ENCODE measurements around the gene CDON.

CDON gene

DNA sequence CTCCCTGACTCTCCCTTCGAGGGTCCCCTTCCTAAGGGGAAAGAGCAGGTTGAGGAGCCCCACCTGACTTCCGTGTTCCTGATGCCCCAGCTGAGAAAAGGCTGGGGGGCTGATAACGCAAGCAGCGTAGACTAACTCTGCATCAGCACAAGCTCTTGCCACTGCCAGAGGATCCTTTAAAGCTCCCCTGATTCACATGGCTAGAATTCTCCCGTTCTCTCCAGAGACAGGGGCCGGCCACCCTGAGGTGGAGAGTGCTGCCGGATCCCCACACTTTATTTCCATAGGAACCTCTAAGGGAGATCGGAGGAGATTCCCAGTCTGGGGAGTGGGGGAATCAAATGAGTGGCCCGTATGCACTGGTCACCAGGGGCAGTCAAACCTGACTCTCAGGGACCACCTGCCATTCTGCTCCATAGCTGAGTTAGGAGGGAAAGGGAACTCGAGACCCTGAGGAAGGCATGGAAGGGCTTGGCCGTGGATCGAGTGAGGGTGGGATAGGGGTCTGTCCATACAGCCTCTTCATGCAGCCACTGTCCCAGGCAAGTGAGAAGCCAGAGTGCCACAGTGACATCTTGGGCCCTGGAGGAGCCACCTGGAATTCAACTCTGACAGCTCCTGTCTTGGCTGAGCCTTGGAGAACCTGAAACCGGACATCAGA lies 118.2 kb downstream of the CDON start:
- no peak for DNase-seq (ENCODE audit: low spot score)

DNA sequence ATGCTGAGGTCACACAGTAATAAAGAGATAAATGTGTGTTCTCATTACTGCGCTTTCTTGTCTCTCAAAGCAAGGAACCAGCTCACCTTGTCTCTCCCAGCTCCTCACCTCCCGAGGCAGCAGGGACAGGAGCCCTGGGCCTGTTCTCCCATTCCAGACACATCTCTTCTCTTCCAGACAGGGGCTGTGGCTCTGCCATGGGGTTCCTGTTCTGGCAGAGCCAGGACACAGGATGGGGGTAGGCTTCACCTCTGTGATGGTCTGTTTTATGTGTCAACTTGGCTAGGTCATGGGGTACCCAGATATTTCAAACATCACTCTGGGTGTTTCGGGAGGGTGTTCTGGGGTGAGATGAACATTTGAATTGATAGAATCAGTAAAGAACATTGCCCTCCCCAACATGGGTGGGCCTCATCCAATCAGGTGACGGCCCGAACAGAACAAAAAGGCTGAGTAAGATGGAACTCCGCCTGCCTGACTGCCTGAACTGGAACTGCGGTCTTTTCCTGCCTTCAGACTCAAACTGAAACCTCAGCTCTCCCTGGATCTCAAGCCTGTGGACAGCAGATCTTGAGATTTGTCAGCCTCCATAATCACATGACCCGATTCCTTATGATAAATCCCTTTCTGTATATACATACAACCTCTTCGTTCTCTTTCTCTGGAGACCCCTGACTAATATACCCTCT lies 118.9 kb downstream of the CDON start:
- no peak for DNase-seq (ENCODE audit: low spot score)

DNA sequence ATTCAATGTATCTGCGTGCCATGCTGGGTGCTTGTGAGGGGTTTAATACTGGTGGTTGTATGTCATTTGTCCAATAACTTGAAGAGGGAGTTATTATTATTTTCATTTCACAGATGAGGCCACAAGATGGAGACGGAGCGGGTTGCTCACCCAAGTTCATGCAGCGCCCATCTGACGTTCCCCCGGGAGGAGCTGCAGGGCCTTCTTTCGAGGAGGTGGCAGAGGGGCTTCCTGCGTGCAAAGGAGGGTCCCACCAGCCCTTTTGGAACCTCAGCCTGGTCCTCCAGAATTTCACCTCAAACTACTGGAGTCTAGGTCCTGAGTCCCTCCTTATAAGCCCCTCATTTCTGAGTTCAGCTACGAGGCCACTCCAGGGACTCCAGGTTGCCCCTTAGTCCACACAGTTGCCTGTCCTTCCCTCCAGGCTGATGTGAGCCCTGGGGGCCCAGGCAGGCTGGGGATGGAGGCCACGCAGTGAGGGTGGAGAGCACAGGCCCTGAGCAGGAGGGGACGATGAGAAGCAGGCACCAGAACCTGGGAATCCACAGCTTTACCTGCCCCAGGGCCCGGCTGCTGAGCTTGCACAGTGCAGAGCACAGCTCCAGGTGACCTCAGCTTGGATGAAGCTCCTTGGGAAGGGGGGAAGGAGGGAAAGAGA lies 119.8 kb downstream of the CDON start:
- DNase-seq (ENCODE audit: low spot score): no peak

DNA sequence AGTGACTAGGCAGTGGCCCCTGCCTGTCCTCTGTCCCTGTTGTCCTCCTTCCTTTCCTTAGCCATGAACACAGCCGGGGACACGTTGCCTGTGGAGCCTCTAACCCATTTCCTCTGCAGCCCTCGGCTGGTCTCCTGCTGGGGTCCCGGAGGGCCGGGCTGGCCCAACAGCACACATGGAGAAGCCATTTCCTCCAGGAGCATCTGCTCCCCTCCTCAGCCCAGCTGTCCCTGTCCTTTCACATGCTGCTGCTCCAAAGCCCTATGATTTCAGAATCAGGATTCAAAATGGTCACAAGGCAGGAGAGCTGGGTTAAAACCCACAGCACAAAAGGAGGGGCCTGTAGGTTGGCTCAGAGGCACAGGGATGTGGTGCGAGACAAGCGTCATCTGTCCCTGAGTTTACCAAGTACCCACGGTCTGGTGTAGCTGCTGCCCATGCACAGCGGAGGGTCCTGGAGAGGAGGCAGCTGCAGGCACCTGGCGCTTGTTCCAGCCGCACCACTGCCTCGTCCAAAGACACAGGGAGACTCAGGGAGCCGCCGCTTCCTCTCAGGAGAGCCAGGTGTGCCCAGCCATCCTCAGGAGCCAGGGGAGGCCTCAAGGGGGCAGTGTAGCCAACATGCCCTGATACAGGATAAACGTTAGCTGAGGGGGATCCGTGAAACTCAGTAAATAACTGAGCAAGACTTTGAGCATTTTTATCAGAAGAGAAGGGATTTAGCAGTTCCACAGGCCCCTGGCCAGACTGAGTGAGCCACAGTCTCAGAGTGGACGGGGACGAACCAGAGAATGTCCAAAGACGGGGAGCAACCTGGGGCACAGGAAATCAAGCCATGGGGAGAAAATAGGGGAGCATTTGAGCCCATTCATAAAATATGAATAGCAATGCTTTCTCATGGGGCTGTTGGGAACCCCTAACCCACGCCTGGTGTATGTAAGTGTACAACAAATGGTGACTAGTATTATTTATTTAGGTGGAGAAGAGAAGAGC lies 120.8 kb downstream of the CDON start:
- DNase-seq (ENCODE audit: low spot score): peak; percentile 62

DNA sequence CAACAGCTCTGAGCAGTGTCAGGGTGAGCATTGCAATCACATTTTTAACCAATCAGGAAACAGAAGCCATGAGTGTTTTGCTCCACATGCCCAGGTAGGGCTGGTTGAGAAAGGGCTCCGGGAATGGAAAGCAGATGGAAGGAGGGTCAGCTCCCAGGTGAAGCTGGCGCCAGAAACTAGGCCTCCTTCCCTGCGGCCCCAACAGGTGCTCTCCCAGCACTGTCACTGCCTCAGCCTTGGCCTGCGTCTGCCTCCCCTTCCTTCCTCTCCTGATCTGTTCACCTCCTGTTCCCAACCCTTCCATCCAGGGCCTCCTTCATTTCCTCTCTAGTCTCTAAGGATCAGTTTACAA lies 121.4 kb downstream of the CDON start:
- DNase-seq (ENCODE audit: low spot score): no peak

DNA sequence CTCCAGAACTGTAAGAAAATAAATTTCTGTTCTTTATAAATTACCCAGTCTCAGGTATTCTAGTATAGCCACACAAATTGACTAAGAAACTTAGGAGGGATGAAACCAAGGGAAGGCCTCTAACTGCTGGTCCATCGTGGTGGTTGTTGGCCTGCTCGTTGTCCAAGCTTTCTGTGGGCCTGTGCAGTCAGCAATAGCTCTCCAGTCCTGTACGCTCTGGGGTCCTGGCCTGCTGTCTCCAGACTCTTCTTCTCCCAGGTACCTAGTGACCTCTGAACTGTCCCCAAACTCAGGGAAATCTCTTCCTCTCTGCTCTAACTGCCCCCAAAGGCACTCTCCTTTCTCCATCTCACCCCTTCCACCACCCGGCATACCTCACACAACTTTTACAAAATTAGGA lies 122.5 kb downstream of the CDON start:
- no peak for DNase-seq (ENCODE audit: low spot score)

DNA sequence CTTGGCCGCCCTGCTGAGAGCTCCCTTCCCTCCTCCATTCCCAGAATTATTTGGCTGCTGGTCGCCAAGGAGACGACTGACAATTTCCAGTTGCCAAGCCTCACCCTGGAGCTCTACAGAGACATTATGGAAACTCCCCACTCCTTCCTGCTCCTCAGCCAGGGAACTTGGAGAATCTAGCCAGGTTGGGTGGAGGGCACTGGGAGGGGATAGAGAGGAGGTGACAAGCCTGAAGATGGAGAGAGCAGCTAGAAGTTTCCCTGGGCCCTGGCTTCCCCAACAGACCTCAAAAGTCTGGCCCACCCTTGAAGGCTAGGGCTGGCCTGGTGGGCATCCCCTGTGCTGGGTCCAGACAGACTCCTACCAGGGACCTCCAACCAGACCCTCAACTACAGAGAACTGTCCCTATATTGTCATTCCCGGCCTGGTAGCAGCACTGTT lies 123.6 kb downstream of the CDON start:
- DNase-seq (ENCODE audit: low spot score): no peak

DNA sequence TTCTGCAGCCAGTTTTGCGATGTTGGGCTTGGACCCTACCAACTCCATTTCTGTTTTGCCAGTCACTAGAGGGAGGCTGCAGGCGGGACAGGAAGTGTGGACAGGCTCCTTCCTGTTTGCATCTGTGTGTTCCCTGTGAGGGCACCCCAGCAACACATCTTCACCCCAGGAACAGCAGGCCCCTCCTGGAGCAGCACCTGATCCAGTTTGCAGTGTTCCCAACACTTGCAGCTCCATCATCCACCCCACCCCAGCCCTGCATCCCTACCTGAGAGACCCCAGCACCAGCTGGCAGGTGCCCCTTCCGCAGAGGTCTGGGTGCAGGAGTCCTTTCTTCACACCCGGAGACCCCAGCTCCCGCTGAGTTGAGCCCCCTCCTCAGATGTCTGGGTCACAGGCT lies 124.2 kb downstream of the CDON start:
- no peak for DNase-seq (ENCODE audit: low spot score)

DNA sequence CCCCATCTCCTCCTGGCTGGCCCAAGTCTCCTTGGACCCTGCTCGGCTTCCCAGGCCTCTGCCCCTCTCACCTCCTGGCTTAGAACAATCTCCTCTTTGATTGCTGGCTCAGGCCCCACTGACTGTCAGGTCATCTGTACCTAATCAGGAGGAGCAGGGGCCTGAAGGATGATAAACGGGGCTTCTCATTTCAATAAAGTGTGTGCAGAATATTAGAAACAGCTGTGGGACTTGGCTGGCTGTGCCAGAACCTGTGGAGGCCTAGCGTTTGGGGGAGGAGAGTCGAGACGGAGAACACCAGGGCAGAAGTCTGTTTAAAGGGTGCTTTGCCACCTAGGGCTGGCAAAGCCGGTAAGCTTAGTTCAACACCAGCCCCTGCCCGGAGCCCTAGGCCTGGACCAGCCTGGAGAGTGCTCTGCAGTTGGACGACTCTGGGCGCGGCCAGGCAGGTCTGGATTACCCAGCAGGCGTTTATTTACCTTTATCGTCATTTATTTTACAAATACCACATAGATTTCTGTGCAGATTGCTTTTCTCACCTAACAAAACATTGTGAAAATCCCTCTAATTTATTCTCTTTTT lies 127.0 kb downstream of the CDON start:
- DNase-seq (ENCODE audit: low spot score): peak; percentile 27

DNA sequence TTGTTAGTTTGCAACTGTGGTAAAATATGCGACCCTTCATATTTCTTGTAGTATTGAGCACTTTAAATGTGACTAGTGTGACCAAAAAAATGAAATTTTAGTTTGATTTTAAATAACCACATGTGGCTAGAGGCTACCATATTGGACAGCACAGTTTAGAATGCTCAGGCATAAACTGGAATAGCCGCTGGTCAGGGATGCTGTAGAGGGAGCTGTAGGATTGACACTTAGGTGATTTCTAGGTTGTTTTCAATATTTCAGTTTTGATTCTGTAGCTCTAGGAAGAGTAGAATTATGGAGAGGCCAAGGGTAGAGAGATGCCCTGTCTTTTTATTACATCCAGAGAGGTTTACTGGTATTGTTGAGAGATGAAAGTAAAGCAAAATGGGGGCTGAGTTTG lies 127.6 kb downstream of the CDON start:
- no peak for DNase-seq (ENCODE audit: low spot score)

DNA sequence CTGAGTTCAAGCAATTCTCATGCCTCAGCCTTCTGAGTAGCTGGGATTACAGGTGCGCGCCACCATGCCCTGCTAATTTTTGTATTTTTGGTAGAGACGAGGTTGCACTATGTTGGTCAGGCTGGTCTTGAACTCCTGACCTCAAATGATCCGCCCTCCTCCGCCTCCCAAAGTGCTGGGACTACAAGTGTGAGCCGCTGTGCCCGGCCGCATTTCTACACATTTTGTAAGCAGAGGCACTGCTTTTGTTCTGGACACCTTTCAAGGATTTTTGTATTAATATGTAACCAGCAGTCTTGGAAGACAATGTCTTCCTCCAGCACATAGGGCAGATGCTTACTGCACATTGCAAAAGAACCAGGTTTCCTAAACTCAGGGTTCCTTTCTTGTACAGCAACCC lies 128.2 kb downstream of the CDON start:
- DNase-seq (ENCODE audit: low spot score): no peak

DNA sequence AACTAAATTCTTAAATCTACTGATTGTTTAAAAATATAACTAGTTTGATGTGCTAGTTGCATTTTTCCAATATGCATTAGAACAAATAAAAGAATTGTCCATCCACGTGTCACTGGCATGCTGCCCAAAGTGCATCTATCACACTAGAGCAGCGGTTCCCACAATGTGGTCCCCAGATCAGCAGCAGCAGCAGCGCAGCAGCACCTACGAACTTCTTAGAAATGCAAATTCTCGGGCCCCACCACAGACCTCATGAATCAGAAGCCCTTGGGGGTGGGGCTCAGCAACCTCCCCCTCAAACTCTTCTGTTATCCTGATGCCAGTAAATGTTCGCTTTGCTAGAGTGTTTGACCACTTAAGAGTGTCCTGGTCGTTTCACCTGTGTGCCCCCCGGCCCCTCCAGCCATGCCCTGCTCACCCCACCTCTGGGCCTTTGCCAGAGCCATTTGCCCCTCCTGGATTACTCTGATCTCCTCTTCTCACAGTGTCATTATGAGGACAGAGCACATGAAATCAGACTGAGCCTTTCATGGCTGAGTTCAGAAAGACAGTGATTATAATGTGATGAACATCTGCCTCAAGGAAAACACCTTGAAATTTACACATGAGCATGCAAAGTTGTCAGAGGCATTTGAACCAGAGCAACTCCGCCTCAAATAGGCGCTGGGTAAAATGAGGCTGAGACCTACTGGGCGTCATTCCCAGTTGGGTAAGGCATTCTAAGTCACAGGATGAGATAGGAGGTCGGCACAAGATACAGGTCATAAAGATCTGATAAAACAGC lies 129.4 kb downstream of the CDON start:
- no peak for DNase-seq (ENCODE audit: low spot score)

DNA sequence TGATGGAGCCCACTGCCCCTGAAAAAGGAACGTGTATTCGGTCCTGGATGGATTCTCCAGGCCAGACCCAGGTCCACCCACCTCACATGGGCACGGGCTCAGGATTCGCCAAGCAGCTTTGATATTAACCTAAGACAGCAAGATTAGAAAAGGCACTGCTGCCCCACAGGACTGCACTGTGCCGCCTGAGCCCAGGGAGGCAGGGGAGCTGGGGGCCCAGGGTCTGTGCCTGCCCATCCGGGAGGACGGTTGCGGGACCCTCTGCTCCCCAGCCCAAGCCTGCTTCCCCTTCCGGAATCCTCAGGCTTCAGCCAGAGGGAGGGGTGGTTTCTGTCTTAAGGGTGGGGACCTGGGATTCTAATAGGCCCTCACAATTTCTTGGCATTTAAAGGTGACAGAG lies 130.4 kb downstream of the CDON start:
- no peak for DNase-seq (ENCODE audit: low spot score)

DNA sequence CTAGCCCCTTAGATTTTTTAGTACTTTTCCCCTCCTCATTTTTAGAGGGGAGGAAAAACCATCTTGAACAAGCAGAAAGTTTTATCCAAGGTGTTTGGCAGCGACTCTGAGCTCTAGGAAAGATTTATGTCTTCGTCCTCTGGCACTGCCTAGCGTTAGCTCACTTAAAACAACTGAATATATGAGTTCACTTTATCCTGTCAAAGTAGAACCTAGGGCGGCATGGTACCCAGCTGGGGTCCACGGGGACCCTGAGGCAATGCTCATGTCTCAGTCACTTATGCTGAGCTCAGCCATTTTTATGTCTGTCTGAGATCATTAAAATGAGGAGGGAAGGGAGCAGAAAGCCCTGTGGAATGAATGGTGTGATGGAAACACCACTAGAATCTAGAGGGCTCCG lies 131.0 kb downstream of the CDON start:
- no peak for DNase-seq (ENCODE audit: low spot score)

DNA sequence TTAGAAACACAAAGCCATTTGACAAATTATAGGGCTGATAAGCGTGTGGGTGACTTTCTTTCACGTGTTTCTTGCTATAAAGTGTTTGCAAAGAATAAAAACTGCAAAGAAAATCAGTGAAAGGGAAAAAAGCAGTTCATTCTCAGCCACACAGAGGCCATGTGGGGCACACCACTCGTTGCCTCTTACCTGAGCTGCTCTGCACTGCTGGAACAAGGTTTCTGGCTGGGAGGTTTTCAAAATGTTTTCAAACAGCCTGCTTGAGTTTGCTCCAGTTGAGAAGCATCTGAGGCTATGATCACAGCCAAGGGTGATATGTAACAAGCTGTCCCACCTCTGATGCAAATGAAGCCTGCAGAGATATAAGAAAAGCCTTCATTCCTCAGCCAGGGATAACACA lies 131.6 kb downstream of the CDON start:
- DNase-seq (ENCODE audit: low spot score): no peak

DNA sequence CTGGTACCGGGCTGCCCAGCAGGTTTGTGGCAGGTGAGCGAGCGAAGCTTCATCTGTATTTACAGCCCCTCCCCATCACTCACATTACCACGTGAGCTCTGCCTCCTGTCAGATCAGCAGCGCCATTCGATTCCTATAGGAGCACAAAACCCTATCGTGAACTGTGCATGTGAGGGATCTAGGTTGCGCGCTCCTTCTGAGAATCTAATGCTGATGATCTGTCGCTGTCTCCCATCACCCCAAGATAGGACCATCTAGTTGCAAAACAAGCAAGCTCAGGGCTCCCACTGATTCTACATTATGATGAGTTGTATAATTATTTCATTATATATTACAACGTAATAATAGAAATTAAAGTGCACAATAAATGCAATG lies 132.6 kb downstream of the CDON start:
- no peak for DNase-seq (ENCODE audit: low spot score)

DNA sequence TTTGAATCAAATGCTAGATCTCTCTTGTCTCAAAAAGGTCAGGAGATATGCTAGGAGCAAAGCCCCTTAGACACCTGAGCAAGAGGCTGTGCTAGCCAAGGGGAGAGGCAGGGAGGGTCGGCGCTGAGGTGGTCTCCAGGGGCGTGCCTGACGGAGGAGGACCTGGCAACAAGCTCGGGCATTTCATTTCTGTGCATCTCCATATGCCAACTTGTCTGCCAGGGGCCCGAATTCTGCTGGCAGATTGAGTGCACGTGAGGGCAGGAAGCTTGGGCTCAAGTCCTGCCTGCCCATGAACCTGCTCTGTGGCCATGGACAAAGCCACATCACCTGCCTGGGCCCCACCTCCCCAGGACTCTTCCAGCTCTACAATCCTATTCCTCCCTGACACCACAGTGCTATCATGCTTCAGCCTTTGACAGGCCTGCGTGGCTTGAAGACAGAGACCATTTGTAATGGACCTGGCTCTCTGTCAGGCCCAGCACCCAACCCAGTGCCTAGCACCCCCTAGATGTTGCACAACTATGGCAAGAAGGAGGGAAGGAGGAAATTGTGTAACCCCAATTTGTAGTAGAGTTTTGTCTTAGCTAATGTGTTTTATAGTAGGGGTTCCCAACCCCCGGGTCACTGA lies 133.1 kb downstream of the CDON start:
- DNase-seq (ENCODE audit: low spot score): no peak

DNA sequence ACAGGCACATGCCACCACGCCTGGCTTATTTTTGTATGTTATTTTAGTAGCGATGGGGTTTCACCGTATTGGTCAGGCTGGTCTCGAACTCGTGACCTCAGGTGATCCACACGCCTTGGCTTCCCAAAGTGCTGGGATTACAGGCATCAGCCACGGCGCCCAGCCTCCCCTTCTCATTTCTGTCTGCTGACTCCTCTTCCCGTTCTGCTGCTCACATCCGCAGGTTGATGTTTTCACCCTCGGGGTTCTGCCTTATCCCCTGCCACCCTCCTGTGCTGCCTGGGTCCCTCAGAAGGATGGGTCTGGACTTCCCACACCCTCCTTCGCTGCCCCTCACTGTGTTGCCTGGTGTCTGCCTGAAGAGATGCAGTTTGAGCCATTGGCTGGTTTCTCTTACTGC lies 136.0 kb downstream of the CDON start:
- no peak for DNase-seq (ENCODE audit: low spot score)

DNA sequence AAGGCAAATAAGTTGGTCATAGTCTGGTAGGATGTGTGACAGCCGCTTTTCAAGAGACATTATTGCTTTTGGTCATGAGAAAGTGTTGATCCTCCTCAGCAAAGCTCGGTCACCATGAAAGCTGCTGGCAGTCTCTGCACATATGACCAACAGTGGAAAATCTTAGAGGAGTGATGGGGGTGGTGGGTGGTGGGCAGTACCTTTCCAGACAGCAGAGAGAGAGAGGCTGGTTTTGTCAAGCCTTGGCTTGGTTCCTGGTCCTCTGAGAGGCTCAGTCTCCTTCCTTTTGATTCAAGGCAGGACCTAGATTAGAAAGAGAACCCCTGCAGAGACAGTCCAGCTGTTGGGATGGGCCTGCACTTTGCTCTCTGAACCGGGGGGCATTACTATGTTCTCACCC lies 136.9 kb downstream of the CDON start:
- DNase-seq (ENCODE audit: low spot score): no peak

DNA sequence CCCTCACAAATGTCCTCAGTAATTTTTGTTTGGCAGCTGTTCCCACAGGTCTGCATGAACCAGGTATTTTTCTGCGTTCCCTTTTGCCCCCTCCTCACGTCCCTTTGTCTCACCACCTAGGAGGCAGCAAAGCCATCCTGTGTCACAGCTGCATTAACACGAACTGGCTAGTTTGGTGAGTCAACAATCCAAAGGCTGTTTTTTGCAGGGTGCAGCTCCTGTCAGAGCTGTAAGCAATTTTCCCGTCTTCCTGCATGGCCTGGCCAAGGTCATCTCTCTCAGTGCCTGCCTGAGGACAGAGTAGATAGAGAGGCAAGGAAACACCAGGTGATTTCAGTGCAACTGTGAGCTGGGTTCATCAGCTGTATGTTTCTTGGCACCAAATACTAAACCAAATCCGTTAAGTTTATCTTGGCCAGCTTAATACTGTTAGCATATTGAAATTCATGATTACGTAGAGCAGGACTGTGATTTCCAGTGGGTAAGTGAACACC lies 137.4 kb downstream of the CDON start:
- no peak for DNase-seq (ENCODE audit: low spot score)

Data from AG08395 (cell line).